ENCODE data around the gene IPPK.
"Not testable (repeated sequence)": the region's sequence is repeated elsewhere in the genome, so short reads cannot be mapped to it uniquely, and the experiment has no call there.

Gene IPPK

GRCh38 chr9:92613268-92614122 lies 56.4 kb downstream of the IPPK start:
- DNase-seq: no peak

GRCh38 chr9:92612816-92613215 lies 57.1 kb downstream of the IPPK start:
- no peak for DNase-seq

- DNase-seq: no peak
Observed at GRCh38 chr9:92612292-92612691, 57.6 kb downstream of the IPPK start.

GRCh38 chr9:92611621-92612285 lies 58.2 kb downstream of the IPPK start:
- no peak for DNase-seq

GRCh38 chr9:92610470-92611420 lies 59.2 kb downstream of the IPPK start:
- DNase-seq: no peak

- peak; percentile 79 for DNase-seq
Observed at GRCh38 chr9:92608909-92609445, 61.0 kb downstream of the IPPK start.

- DNase-seq: no peak
Observed at GRCh38 chr9:92608241-92608908, 61.6 kb downstream of the IPPK start.

- DNase-seq: peak; percentile 78
Observed at GRCh38 chr9:92607773-92608172, 62.2 kb downstream of the IPPK start.

- no peak for DNase-seq
Observed at GRCh38 chr9:92607088-92607487, 62.8 kb downstream of the IPPK start.

GRCh38 chr9:92605224-92605623 lies 64.7 kb downstream of the IPPK start:
- no peak for DNase-seq

- DNase-seq: no peak
Observed at GRCh38 chr9:92603990-92604389, 65.9 kb downstream of the IPPK start.

- DNase-seq: no peak
Observed at GRCh38 chr9:92603100-92603499, 66.8 kb downstream of the IPPK start.

GRCh38 chr9:92602413-92602812 lies 67.5 kb downstream of the IPPK start:
- DNase-seq: no peak

- no peak for DNase-seq
Observed at GRCh38 chr9:92601451-92601850, 68.5 kb downstream of the IPPK start.

- no peak for DNase-seq
Observed at GRCh38 chr9:92600462-92601261, 69.3 kb downstream of the IPPK start.

GRCh38 chr9:92599938-92600461 lies 69.9 kb downstream of the IPPK start:
- no peak for DNase-seq

- DNase-seq: no peak
Observed at GRCh38 chr9:92598382-92598781, 71.5 kb downstream of the IPPK start.

- no peak for DNase-seq
Observed at GRCh38 chr9:92595930-92596329, 74.0 kb downstream of the IPPK start.

- DNase-seq: not testable (repeated sequence)
Observed at GRCh38 chr9:92595075-92595474, 74.9 kb downstream of the IPPK start.

- DNase-seq: no peak
Observed at GRCh38 chr9:92592946-92593861, 76.7 kb downstream of the IPPK start.
